Trophoblast cell (in vitro differentiated cells and primary cell): ENCODE measurements around the gene SND1.
A peak's percentile ranks its signal among the peaks of the same experiment; 100 is the strongest.

Source experiments
- DNase-seq, 2 donors: peaks; one replicate each; pipeline ENCODE4 v3.0.0-alpha.2; 2016
- H2AFZ ChIP-seq: 2 replicates; pipeline ENCODE4 v1.6.1; 2013; ENCODE audit warnings: low read length, moderate library complexity, mild to moderate bottlenecking; ENCODE audit not compliant: insufficient read depth, poor library complexity
- H2AK5ac ChIP-seq: 2 replicates; pipeline ENCODE4 v1.6.1; 2013; ENCODE audit warnings: mild to moderate bottlenecking, low read length
- H2BK120ac ChIP-seq: 2 replicates; pipeline ENCODE4 v1.6.1; 2013; ENCODE audit warnings: low read length, mild to moderate bottlenecking, moderate library complexity; ENCODE audit not compliant: insufficient read depth, poor library complexity
- H2BK12ac ChIP-seq: 2 replicates; pipeline ENCODE4 v1.6.1; 2013; ENCODE audit warnings: mild to moderate bottlenecking, low read length, moderate library complexity
- H2BK5ac ChIP-seq: 2 replicates; pipeline ENCODE4 v1.6.1; 2013; ENCODE audit warnings: low read length, low read depth, moderate library complexity, mild to moderate bottlenecking; ENCODE audit not compliant: poor library complexity
- H3K14ac ChIP-seq: 2 replicates; pipeline ENCODE4 v1.6.1; 2013; ENCODE audit warnings: mild to moderate bottlenecking, low read length
- H3K18ac ChIP-seq: 2 replicates; pipeline ENCODE4 v1.6.1; 2013; ENCODE audit warnings: mild to moderate bottlenecking, low read length
- H3K23ac ChIP-seq: 2 replicates; pipeline ENCODE4 v1.6.1; 2013; ENCODE audit warnings: low read length
- H3K27ac ChIP-seq: 2 replicates; pipeline ENCODE4 v1.5.1; 2013; ENCODE audit warnings: low read depth, mild to moderate bottlenecking, inconsistent platforms, low read length, moderate library complexity
- H3K27me3 ChIP-seq: 2 replicates; pipeline ENCODE4 v1.6.1; 2013; ENCODE audit warnings: inconsistent platforms, mild to moderate bottlenecking, low read length, moderate library complexity; ENCODE audit not compliant: insufficient read depth
- H3K36me3 ChIP-seq, 2 experiments: 1 replicate in 1 of 2; 2 replicates in 1 of 2; pipeline ENCODE4 v1.6.1; 2013; ENCODE audit warnings: low read length in 2 of 2, mild to moderate bottlenecking in 2 of 2, moderate library complexity in 1 of 2; ENCODE audit not compliant: insufficient read depth in 2 of 2, control insufficient read depth in 1 of 2
- H3K4ac ChIP-seq: 2 replicates; pipeline ENCODE4 v1.6.1; 2013; ENCODE audit warnings: low read depth, mild to moderate bottlenecking, low read length, moderate library complexity
- H3K4me1 ChIP-seq, 2 experiments: 1 replicate in 1 of 2; 2 replicates in 1 of 2; pipeline ENCODE4 v1.6.1; 2013; ENCODE audit warnings: low read length in 2 of 2, mild to moderate bottlenecking in 2 of 2, moderate library complexity in 1 of 2; ENCODE audit not compliant: insufficient read depth in 2 of 2, control insufficient read depth in 1 of 2
- H3K4me2 ChIP-seq: 2 replicates; pipeline ENCODE4 v1.6.1; 2013; ENCODE audit warnings: inconsistent platforms, mild to moderate bottlenecking, low read length, moderate library complexity
- H3K4me3 ChIP-seq: 2 replicates; pipeline ENCODE4 v1.5.1; 2013; ENCODE audit warnings: mild to moderate bottlenecking, low read depth, low read length, inconsistent platforms
- H3K79me1 ChIP-seq: one replicate; pipeline ENCODE4 v1.6.1; 2013; ENCODE audit warnings: low read length
- H3K79me2 ChIP-seq: 2 replicates; pipeline ENCODE4 v1.6.1; 2013; ENCODE audit warnings: low read length, mild to moderate bottlenecking; ENCODE audit not compliant: control insufficient read depth, insufficient read depth, poor library complexity
- H3K9ac ChIP-seq: 2 replicates; pipeline ENCODE4 v1.6.1; 2013; ENCODE audit warnings: mild to moderate bottlenecking, low read length
- H3K9me3 ChIP-seq: 2 replicates; pipeline ENCODE4 v1.6.1; 2013; ENCODE audit warnings: low read depth, mild to moderate bottlenecking, control low read depth, inconsistent platforms, low read length; ENCODE audit not compliant: insufficient read depth
- H4K12ac ChIP-seq: 2 replicates; pipeline ENCODE4 v1.6.1; 2013; ENCODE audit warnings: low read depth, mild to moderate bottlenecking, low read length, moderate library complexity
- H4K8ac ChIP-seq: 2 replicates; pipeline ENCODE4 v1.6.1; 2013; ENCODE audit warnings: low read depth, mild to moderate bottlenecking, low read length, moderate library complexity
- H4K91ac ChIP-seq: one replicate; pipeline ENCODE4 v1.6.1; 2013; ENCODE audit warnings: low read depth, mild to moderate bottlenecking, low read length, moderate library complexity
- WGBS: extraction: QIAGEN DNeasy Blood & Tissue Kit; methylation state at CpG from one replicate; pipeline ENCODE4 v1.1.7; 2013; ENCODE audit warnings: missing lambda C conversion rate; ENCODE audit not compliant: insufficient read length, insufficient coverage; ENCODE audit errors: extremely low coverage; 5-methylcytosine and 5-hydroxymethylcytosine counted together

Gene SND1

GRCh38 chr7:127678947-127679346 lies 27.0 kb downstream of the SND1 start:
- H2BK5ac ChIP-seq: no peak overlapping the region
- no peak overlapping the region for H3K4me2 ChIP-seq
- no peak overlapping the region for H4K12ac ChIP-seq
- peaks cover 3 to 4% of the 10 kb centered on the region in 2 experiments for H3K36me3 ChIP-seq
- no peak overlapping the region for H2AK5ac ChIP-seq
- no peak overlapping the region for H4K8ac ChIP-seq
- no peak overlapping the region for H4K91ac ChIP-seq
- no peak overlapping the region for H3K14ac ChIP-seq
- H3K79me2 ChIP-seq: peaks cover 2% of the 10 kb centered on the region
- H3K27ac ChIP-seq: no peak overlapping the region
- H2AFZ ChIP-seq: no peak overlapping the region
- H3K23ac ChIP-seq: no peak overlapping the region
- no peak for DNase-seq
- no peaks in the 10 kb centered on the region for H3K27me3 ChIP-seq
- no peaks in the 10 kb centered on the region for H3K79me1 ChIP-seq
- H3K4ac ChIP-seq: peak overlapping the region; percentile 10
- no peaks in the 10 kb centered on the region for H3K9me3 ChIP-seq
- H3K4me1 ChIP-seq: peaks cover 0 to 4% of the 10 kb centered on the region in 2 experiments
- H3K9ac ChIP-seq: no peak overlapping the region
- no peak overlapping the region for H3K18ac ChIP-seq
- no peak overlapping the region for H3K4me3 ChIP-seq
- WGBS: no CpG with 5 or more reads among the region's 3 CpGs
- H2BK120ac ChIP-seq: no peak overlapping the region
- no peak overlapping the region for H2BK12ac ChIP-seq

- no peak overlapping the region for H3K18ac ChIP-seq
- H4K8ac ChIP-seq: no peak overlapping the region
- H4K91ac ChIP-seq: no peak overlapping the region
- H3K4me1 ChIP-seq: peaks cover 0 to 4% of the 10 kb centered on the region in 2 experiments
- no peak overlapping the region for H3K9ac ChIP-seq
- no peak overlapping the region for H2AK5ac ChIP-seq
- no peak overlapping the region for H3K4me2 ChIP-seq
- DNase-seq: no peak
- H3K36me3 ChIP-seq: peaks cover 1 to 4% of the 10 kb centered on the region in 2 experiments
- H3K79me2 ChIP-seq: peaks cover 2% of the 10 kb centered on the region
- WGBS: no CpG with 5 or more reads among the region's 3 CpGs
- no peak overlapping the region for H3K23ac ChIP-seq
- H2BK12ac ChIP-seq: no peak overlapping the region
- no peak overlapping the region for H3K4me3 ChIP-seq
- no peaks in the 10 kb centered on the region for H3K27me3 ChIP-seq
- H4K12ac ChIP-seq: no peak overlapping the region
- no peak overlapping the region for H3K27ac ChIP-seq
- H3K4ac ChIP-seq: peak overlapping the region; percentile 52
- no peak overlapping the region for H2BK120ac ChIP-seq
- H3K9me3 ChIP-seq: no peaks in the 10 kb centered on the region
- no peak overlapping the region for H2BK5ac ChIP-seq
- no peak overlapping the region for H3K14ac ChIP-seq
- H3K79me1 ChIP-seq: no peaks in the 10 kb centered on the region
- no peak overlapping the region for H2AFZ ChIP-seq
Observed at GRCh38 chr7:127680983-127681382, 29.0 kb downstream of the SND1 start.

- no peak overlapping the region for H2AK5ac ChIP-seq
- no peaks in the 10 kb centered on the region for H3K27me3 ChIP-seq
- no CpG with 5 or more reads among the region's 2 CpGs for WGBS
- H2AFZ ChIP-seq: no peak overlapping the region
- peaks cover 5 to 7% of the 10 kb centered on the region in 2 experiments for H3K36me3 ChIP-seq
- no peak overlapping the region for H4K91ac ChIP-seq
- no peak overlapping the region for H4K8ac ChIP-seq
- no peaks in the 10 kb centered on the region for H3K9me3 ChIP-seq
- H3K4ac ChIP-seq: no peak overlapping the region
- H3K79me2 ChIP-seq: peaks cover 2% of the 10 kb centered on the region
- H3K18ac ChIP-seq: no peak overlapping the region
- H3K4me2 ChIP-seq: no peak overlapping the region
- H3K4me1 ChIP-seq: peaks cover 0 to 4% of the 10 kb centered on the region in 2 experiments
- DNase-seq: no peak
- H4K12ac ChIP-seq: no peak overlapping the region
- H3K23ac ChIP-seq: no peak overlapping the region
- no peak overlapping the region for H2BK5ac ChIP-seq
- no peak overlapping the region for H3K27ac ChIP-seq
- H2BK12ac ChIP-seq: no peak overlapping the region
- H3K9ac ChIP-seq: no peak overlapping the region
- H3K4me3 ChIP-seq: no peak overlapping the region
- no peaks in the 10 kb centered on the region for H3K79me1 ChIP-seq
- no peak overlapping the region for H3K14ac ChIP-seq
- H2BK120ac ChIP-seq: no peak overlapping the region
Observed at GRCh38 chr7:127682140-127682539, 30.1 kb downstream of the SND1 start.

- Histone ChIP-seq H3K14ac (no peak overlapping the region), H3K27ac (no peak overlapping the region), H3K4me2 (no peak overlapping the region), H3K4ac (no peak overlapping the region), H2AFZ (no peak overlapping the region), H3K79me2 (peaks cover 2% of the 10 kb centered on the region), H4K12ac (no peak overlapping the region), H4K8ac (no peak overlapping the region), H3K4me3 (no peak overlapping the region), H3K9ac (no peak overlapping the region), H3K9me3 (no peaks in the 10 kb centered on the region), H3K18ac (no peak overlapping the region), H4K91ac (no peak overlapping the region), H2BK5ac (no peak overlapping the region), H2AK5ac (no peak overlapping the region), H2BK12ac (no peak overlapping the region), H3K4me1 (no peaks in the 10 kb centered on the region), H2BK120ac (no peak overlapping the region), H3K27me3 (no peaks in the 10 kb centered on the region), H3K36me3 (peaks cover 14% of the 10 kb centered on the region in 2 experiments), H3K23ac (no peak overlapping the region), H3K79me1 (no peaks in the 10 kb centered on the region)
- DNase-seq: no peak
- no CpG with 5 or more reads among the region's 4 CpGs for WGBS
Observed at GRCh38 chr7:127683776-127684681, 32.0 kb downstream of the SND1 start.
